HepG2 (cell line): ENCODE measurements around the gene SPECC1L. TPM values are rescaled to one million over a fixed set of nuclear protein-coding genes. Genes with fewer than 3 reads are reported as not detected.
A peak's percentile ranks its signal among the peaks of the same experiment; 100 is the strongest.

Experiments
- ELF3 ChIP-seq: IDR thresholded peaks from 2 replicates; pipeline ENCODE4 v1.6.1; 2016; ENCODE audit warnings: missing genetic modification reagents, missing compliant biosample characterization
- ESRRA ChIP-seq: sonication (generic); formaldehyde crosslinking; IDR thresholded peaks from 2 replicates; pipeline ENCODE4 v1.5.1; 2020; ENCODE audit warnings: mild to moderate bottlenecking, low read depth, missing genetic modification reagents
- GATA4 ChIP-seq: sonication (generic); IDR thresholded peaks from 2 replicates; pipeline ENCODE4 v1.6.1; 2016; ENCODE audit warnings: antibody characterized with exemption, low read depth, borderline replicate concordance
- KDM5B ChIP-seq: sonication (generic); formaldehyde crosslinking; IDR thresholded peaks from 2 replicates; pipeline ENCODE4 v1.4.0; 2020; ENCODE audit warnings: missing genetic modification reagents, mild to moderate bottlenecking, borderline replicate concordance
- KLF12 ChIP-seq: sonication (generic); formaldehyde crosslinking; IDR thresholded peaks from 2 replicates; pipeline ENCODE4 v1.4.0; 2020; ENCODE audit warnings: missing genetic modification reagents, borderline replicate concordance
- KLF16 ChIP-seq, 2 experiments: sonication (generic) in 1 of 2; formaldehyde crosslinking in 1 of 2; IDR thresholded peaks; 2 replicates each; pipeline versions ENCODE4 v1.6.1 to v1.8.0; 2016 to 2023; ENCODE audit warnings: missing genetic modification reagents in 2 of 2, missing compliant biosample characterization in 1 of 2
- MXI1 ChIP-seq: IDR thresholded peaks from 3 replicates; pipeline ENCODE4 v1.6.1; 2012; ENCODE audit warnings: low read depth, low read length, inconsistent platforms, borderline replicate concordance
- NFKB2 ChIP-seq: sonication (generic); formaldehyde crosslinking; IDR thresholded peaks from 2 replicates; pipeline ENCODE4 v1.4.0; 2020; ENCODE audit warnings: missing genetic modification reagents, borderline replicate concordance
- NR2F6 ChIP-seq, 2 experiments: IDR thresholded peaks; 2 replicates each; pipeline ENCODE4 v1.6.1; 2016; ENCODE audit warnings: antibody characterized with exemption in 1 of 2, mild to moderate bottlenecking in 1 of 2
- ZFP36 ChIP-seq: fragments of 150-350 bp; IDR thresholded peaks from 2 replicates; pipeline ENCODE4 v1.6.1; 2018; ENCODE audit warnings: borderline replicate concordance, low read length, low read depth; ENCODE audit not compliant: partially characterized antibody
- ZNF484 ChIP-seq: sonication (generic); formaldehyde crosslinking; IDR thresholded peaks from 2 replicates; pipeline ENCODE4 v1.5.1; 2020; ENCODE audit warnings: mild to moderate bottlenecking, low read depth, missing genetic modification reagents, borderline replicate concordance
- ZNF773 ChIP-seq: sonication (generic); formaldehyde crosslinking; IDR thresholded peaks from 2 replicates; pipeline ENCODE4 v1.4.0; 2020; ENCODE audit warnings: missing genetic modification reagents, borderline replicate concordance
- ZNF839 ChIP-seq: sonication (generic); formaldehyde crosslinking; IDR thresholded peaks from 2 replicates; pipeline ENCODE4 v1.4.0; 2020; ENCODE audit warnings: missing genetic modification reagents, mild to moderate bottlenecking, borderline replicate concordance
- ZSCAN21 ChIP-seq: sonication (generic); formaldehyde crosslinking; IDR thresholded peaks from 2 replicates; pipeline ENCODE4 v1.8.0; 2022; ENCODE audit warnings: mild to moderate bottlenecking, missing genetic modification reagents, moderate library complexity, borderline replicate concordance
- polyA plus RNA-seq, 8 experiments: library from polyadenylated mRNA; depleted of rRNA in 3 of 8; stranded (reverse) in 7 of 8; unstranded in 1 of 8; fragments of >200 nt; fragmentation: Illumina TruSeq in 4 of 8; extraction: Trizol in 4 of 8; gene quantifications; 2 replicates each; pipeline versions ENCODE4 v1.2.1 to v1.2.3, GENCODE V29; 2011 to 2016; ENCODE audit warnings: low read depth in 4 of 8, missing spikeins in 1 of 8, mixed read lengths in 1 of 8; ENCODE audit not compliant: insufficient read depth in 1 of 8
- total RNA-seq, 5 experiments: library from RNA; depleted of rRNA; stranded (reverse); fragments of >200 nt; fragmentation: Illumina TruSeq; extraction: Trizol; gene quantifications; 2 replicates each; pipeline ENCODE4 v1.2.3, GENCODE V29; 2016; ENCODE audit warnings: low read depth in 1 of 5
- TF ChIP-seq, protein P1 (sequence below): sonication (generic); formaldehyde crosslinking; IDR thresholded peaks from 2 replicates; pipeline ENCODE4 v1.4.0; 2020; ENCODE audit warnings: missing genetic modification reagents, mild to moderate bottlenecking, borderline replicate concordance
- TF ChIP-seq, protein P2 (sequence below): sonication (generic); formaldehyde crosslinking; IDR thresholded peaks from 2 replicates; pipeline ENCODE4 v1.5.1; 2020; ENCODE audit warnings: mild to moderate bottlenecking, missing genetic modification reagents, borderline replicate concordance
- TF ChIP-seq, protein P3 (sequence below): sonication (generic); formaldehyde crosslinking; IDR thresholded peaks from 2 replicates; pipeline ENCODE4 v1.5.0; 2020; ENCODE audit warnings: mild to moderate bottlenecking, missing genetic modification reagents, moderate library complexity
- TF ChIP-seq, protein P4 (sequence below): sonication (generic); formaldehyde crosslinking; IDR thresholded peaks from 2 replicates; pipeline ENCODE4 v1.5.0; 2020; ENCODE audit warnings: mild to moderate bottlenecking, missing genetic modification reagents, borderline replicate concordance
- TF ChIP-seq, protein P5 (sequence below): sonication (generic); formaldehyde crosslinking; IDR thresholded peaks from 2 replicates; pipeline ENCODE4 v1.4.0; 2020; ENCODE audit warnings: mild to moderate bottlenecking, missing genetic modification reagents

The SPECC1L gene
- total and polyA plus RNA-seq, 2 of the 13 experiments (the other 11 are each of a cell fraction or from before 2014, with no cell fraction given), result 14.1 to 30.3 TPM

DNA sequence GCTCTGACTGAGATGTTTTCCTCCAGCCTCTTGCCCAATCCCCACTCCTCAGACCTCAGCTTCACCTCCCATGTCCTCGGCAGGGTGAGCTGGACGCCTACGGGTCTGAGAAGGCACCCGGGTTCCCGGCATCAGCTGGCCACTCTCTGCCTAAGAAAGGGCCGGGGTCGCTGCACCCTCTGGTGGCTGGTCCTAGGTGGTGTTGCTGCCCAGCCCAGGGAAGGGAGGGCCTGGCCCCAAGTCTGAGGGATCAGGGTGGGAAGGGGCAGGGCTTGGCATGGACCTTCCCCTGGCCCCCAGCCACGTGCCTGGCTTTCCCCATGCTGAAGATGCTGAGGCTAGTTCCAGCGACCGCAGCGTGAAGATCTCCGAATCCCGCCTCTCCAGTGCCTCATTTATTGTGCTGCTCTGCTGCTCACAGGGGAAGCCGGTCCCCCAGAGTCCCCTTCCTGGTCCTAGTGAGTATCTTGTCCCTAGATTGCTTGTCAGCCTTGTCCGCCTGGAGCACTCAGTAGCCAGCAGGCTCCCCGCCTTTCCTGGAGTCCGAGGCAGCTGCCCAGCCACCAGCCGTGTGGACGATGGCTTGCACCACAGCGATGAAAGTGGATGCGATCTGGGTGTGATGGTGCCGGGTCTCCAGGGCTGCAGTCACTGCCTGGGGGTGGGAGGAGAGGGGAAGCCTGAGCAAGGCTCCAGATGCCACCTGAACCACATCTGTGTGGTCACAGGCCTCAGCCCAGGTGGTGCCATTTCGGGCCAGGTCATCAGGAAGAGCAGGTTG, 22.9 kb upstream of the SPECC1L start (continued):
- TF ChIP-seq, protein P1, sequence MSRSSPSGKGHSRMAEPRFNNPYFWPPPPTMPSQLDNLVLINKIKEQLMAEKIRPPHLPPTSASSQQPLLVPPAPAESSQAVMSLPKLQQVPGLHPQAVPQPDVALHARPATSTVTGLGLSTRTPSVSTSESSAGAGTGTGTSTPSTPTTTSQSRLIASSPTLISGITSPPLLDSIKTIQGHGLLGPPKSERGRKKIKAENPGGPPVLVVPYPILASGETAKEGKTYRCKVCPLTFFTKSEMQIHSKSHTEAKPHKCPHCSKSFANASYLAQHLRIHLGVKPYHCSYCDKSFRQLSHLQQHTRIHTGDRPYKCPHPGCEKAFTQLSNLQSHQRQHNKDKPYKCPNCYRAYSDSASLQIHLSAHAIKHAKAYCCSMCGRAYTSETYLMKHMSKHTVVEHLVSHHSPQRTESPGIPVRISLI, result no peak
- peak; percentile 16; the same call in 1 of the 3 replicates for TF ChIP-seq MXI1
- TF ChIP-seq ZFP36, result no peak
- TF ChIP-seq, protein P2, sequence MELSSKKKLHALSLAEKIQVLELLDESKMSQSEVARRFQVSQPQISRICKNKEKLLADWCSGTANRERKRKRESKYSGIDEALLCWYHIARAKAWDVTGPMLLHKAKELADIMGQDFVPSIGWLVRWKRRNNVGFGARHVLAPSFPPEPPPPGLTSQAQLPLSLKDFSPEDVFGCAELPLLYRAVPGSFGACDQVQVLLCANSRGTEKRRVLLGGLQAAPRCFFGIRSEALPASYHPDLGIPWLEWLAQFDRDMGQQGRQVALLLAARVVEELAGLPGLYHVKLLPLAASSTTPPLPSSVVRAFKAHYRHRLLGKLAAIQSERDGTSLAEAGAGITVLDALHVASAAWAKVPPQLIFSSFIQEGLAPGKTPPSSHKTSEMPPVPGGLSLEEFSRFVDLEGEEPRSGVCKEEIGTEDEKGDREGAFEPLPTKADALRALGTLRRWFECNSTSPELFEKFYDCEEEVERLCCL (CRISPR knock-in tag), result no peak
- 0 out of 2 replicates have a peak, but pooled peaks have one; percentile 30 for TF ChIP-seq ZSCAN21 (CRISPR knock-in tag)
- no peak for TF ChIP-seq GATA4
- TF ChIP-seq, protein P3, sequence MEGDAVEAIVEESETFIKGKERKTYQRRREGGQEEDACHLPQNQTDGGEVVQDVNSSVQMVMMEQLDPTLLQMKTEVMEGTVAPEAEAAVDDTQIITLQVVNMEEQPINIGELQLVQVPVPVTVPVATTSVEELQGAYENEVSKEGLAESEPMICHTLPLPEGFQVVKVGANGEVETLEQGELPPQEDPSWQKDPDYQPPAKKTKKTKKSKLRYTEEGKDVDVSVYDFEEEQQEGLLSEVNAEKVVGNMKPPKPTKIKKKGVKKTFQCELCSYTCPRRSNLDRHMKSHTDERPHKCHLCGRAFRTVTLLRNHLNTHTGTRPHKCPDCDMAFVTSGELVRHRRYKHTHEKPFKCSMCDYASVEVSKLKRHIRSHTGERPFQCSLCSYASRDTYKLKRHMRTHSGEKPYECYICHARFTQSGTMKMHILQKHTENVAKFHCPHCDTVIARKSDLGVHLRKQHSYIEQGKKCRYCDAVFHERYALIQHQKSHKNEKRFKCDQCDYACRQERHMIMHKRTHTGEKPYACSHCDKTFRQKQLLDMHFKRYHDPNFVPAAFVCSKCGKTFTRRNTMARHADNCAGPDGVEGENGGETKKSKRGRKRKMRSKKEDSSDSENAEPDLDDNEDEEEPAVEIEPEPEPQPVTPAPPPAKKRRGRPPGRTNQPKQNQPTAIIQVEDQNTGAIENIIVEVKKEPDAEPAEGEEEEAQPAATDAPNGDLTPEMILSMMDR (CRISPR knock-in tag), result peak; percentile 97
- TF ChIP-seq ESRRA (CRISPR knock-in tag), result no peak
- TF ChIP-seq NR2F6 (IDR thresholded peaks at IDR 0.05), result no peak
- TF ChIP-seq NR2F6 (CRISPR knock-in tag; IDR thresholded peaks at IDR 0.05), result 0 out of 2 replicates have a peak, but pooled peaks have one; percentile 30
- TF ChIP-seq, protein P4, sequence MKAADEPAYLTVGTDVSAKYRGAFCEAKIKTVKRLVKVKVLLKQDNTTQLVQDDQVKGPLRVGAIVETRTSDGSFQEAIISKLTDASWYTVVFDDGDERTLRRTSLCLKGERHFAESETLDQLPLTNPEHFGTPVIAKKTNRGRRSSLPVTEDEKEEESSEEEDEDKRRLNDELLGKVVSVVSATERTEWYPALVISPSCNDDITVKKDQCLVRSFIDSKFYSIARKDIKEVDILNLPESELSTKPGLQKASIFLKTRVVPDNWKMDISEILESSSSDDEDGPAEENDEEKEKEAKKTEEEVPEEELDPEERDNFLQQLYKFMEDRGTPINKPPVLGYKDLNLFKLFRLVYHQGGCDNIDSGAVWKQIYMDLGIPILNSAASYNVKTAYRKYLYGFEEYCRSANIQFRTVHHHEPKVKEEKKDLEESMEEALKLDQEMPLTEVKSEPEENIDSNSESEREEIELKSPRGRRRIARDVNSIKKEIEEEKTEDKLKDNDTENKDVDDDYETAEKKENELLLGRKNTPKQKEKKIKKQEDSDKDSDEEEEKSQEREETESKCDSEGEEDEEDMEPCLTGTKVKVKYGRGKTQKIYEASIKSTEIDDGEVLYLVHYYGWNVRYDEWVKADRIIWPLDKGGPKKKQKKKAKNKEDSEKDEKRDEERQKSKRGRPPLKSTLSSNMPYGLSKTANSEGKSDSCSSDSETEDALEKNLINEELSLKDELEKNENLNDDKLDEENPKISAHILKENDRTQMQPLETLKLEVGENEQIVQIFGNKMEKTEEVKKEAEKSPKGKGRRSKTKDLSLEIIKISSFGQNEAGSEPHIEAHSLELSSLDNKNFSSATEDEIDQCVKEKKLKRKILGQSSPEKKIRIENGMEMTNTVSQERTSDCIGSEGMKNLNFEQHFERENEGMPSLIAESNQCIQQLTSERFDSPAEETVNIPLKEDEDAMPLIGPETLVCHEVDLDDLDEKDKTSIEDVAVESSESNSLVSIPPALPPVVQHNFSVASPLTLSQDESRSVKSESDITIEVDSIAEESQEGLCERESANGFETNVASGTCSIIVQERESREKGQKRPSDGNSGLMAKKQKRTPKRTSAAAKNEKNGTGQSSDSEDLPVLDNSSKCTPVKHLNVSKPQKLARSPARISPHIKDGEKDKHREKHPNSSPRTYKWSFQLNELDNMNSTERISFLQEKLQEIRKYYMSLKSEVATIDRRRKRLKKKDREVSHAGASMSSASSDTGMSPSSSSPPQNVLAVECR (CRISPR knock-in tag), result no peak; the same call in 1 of the 2 replicates
- TF ChIP-seq ZNF839, result no peak
- no peak for TF ChIP-seq ZNF773 (CRISPR knock-in tag)
- no peak for TF ChIP-seq ZNF484
- TF ChIP-seq KLF16 (CRISPR knock-in tag; IDR thresholded peaks at IDR 0.05), result 0 out of 4 replicates have a peak, but pooled peaks of 1 of the 2 experiments have one; percentile 37
- TF ChIP-seq KLF12 (CRISPR knock-in tag), result no peak
- no peak for TF ChIP-seq NFKB2 (CRISPR knock-in tag)
- TF ChIP-seq, protein P5, sequence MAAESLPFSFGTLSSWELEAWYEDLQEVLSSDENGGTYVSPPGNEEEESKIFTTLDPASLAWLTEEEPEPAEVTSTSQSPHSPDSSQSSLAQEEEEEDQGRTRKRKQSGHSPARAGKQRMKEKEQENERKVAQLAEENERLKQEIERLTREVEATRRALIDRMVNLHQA, result no peak
- TF ChIP-seq KDM5B, result 0 out of 2 replicates have a peak, but pooled peaks have one; percentile 15
- no peak for TF ChIP-seq ELF3 (CRISPR knock-in tag)
